Fibroblast of peridontal ligament (primary cell): Measurements from ENCODE around the gene ACKR2.
A peak's percentile ranks its signal among the peaks of the same experiment; 100 is the strongest.

ENCODE experiments used
- DNase-seq: peaks from one replicate; pipeline ENCODE4 v3.0.0-alpha.2; 2010; ENCODE audit errors: extremely low read depth

ACKR2 gene

GRCh38 chr3:42809202-42809601 is at the start of gene ACKR2:
TSS of gene ACKR2 (plus strand) at chr3:42809445. CDS start at chr3:42864503, 55,058 bp downstream.
- DNase-seq = no peak

GRCh38 chr3:42762046-42762724 is 47.1 kb upstream of the ACKR2 start:
- DNase-seq = peak; percentile 77

- peak; percentile 81 for DNase-seq
Observed at GRCh38 chr3:42763021-42763420, 46.2 kb upstream of the ACKR2 start.

- DNase-seq = no peak
Observed at GRCh38 chr3:42764115-42764514, 45.1 kb upstream of the ACKR2 start.

- DNase-seq = no peak
Observed at GRCh38 chr3:42764561-42765295, 44.5 kb upstream of the ACKR2 start.

GRCh38 chr3:42769477-42770131 is 39.6 kb upstream of the ACKR2 start:
- no peak for DNase-seq

GRCh38 chr3:42771271-42771670 is 38.0 kb upstream of the ACKR2 start:
- DNase-seq = no peak

GRCh38 chr3:42772670-42773408 is 36.4 kb upstream of the ACKR2 start, which contains the start of gene CCDC13:
TSS of gene CCDC13 (minus strand) at chr3:42773253. CDS start at chr3:42758345, 14,908 bp downstream.
- DNase-seq = peak; percentile 85

GRCh38 chr3:42773409-42773751 is 35.9 kb upstream of the ACKR2 start:
- DNase-seq = no peak

- DNase-seq = peak; percentile 93
Observed at GRCh38 chr3:42778644-42779043, 30.6 kb upstream of the ACKR2 start.

GRCh38 chr3:42780398-42780797 is 28.8 kb upstream of the ACKR2 start:
- DNase-seq = no peak

- peak; percentile 93 for DNase-seq
Observed at GRCh38 chr3:42780892-42781700, 28.1 kb upstream of the ACKR2 start.

- no peak for DNase-seq
Observed at GRCh38 chr3:42786212-42786611, 23.0 kb upstream of the ACKR2 start.

- no peak for DNase-seq
Observed at GRCh38 chr3:42786631-42787030, 22.6 kb upstream of the ACKR2 start.

GRCh38 chr3:42790714-42791229 is 18.5 kb upstream of the ACKR2 start:
- DNase-seq = peak; percentile 16

GRCh38 chr3:42795621-42796181 is 13.5 kb upstream of the ACKR2 start:
- no peak for DNase-seq

- no peak for DNase-seq
Observed at GRCh38 chr3:42796332-42796885, 12.8 kb upstream of the ACKR2 start.

- DNase-seq = no peak
Observed at GRCh38 chr3:42799376-42799775, 9.9 kb upstream of the ACKR2 start.

- DNase-seq = no peak
Observed at GRCh38 chr3:42800251-42800650, 9.0 kb upstream of the ACKR2 start.

GRCh38 chr3:42801048-42801620 is 8.1 kb upstream of the ACKR2 start:
- DNase-seq = no peak
